ENCODE measurements around the gene SULT4A1. TPM values are rescaled to one million over a fixed set of nuclear protein-coding genes. Genes with fewer than 3 reads are reported as not detected.

SULT4A1 gene
- polyA plus RNA-seq, 4 donors = 1.9 to 3.4 (median 2.3) TPM

- DNase-seq (ENCODE audit: low read depth in 4 of 4, low spot score in 3 of 4) = no peak
Measured at GRCh38 chr22:43847376-43848289, 14.7 kb downstream of the SULT4A1 start.

GRCh38 chr22:43846966-43847365, 15.3 kb downstream of the SULT4A1 start:
- DNase-seq (ENCODE audit: low read depth in 4 of 4, low spot score in 3 of 4) = no peak

- no peak for DNase-seq (ENCODE audit: low read depth in 4 of 4, low spot score in 3 of 4)
Measured at GRCh38 chr22:43845981-43846380, 16.3 kb downstream of the SULT4A1 start.

- DNase-seq (ENCODE audit: low read depth in 4 of 4, low spot score in 3 of 4) = no peak
Measured at GRCh38 chr22:43844560-43845545, 17.5 kb downstream of the SULT4A1 start.

- no peak for DNase-seq (ENCODE audit: low read depth in 4 of 4, low spot score in 3 of 4)
Measured at GRCh38 chr22:43843783-43844530, 18.4 kb downstream of the SULT4A1 start.

- DNase-seq (ENCODE audit: low read depth in 4 of 4, low spot score in 3 of 4) = no peak
Measured at GRCh38 chr22:43841742-43842141, 20.6 kb downstream of the SULT4A1 start.

- no peak for DNase-seq (ENCODE audit: low read depth in 4 of 4, low spot score in 3 of 4)
Measured at GRCh38 chr22:43840851-43841250, 21.5 kb downstream of the SULT4A1 start.

- no peak for DNase-seq (ENCODE audit: low read depth in 4 of 4, low spot score in 3 of 4)
Measured at GRCh38 chr22:43840431-43840830, 21.9 kb downstream of the SULT4A1 start.

- no peak for DNase-seq (ENCODE audit: low read depth in 4 of 4, low spot score in 3 of 4)
Measured at GRCh38 chr22:43839781-43840180, 22.5 kb downstream of the SULT4A1 start.

GRCh38 chr22:43838571-43839307, 23.6 kb downstream of the SULT4A1 start:
- DNase-seq (ENCODE audit: low read depth in 4 of 4, low spot score in 3 of 4) = no peak

GRCh38 chr22:43838161-43838560, 24.2 kb downstream of the SULT4A1 start:
- no peak for DNase-seq (ENCODE audit: low read depth in 4 of 4, low spot score in 3 of 4)

- no peak for DNase-seq (ENCODE audit: low read depth in 4 of 4, low spot score in 3 of 4)
Measured at GRCh38 chr22:43837666-43838065, 24.6 kb downstream of the SULT4A1 start.

GRCh38 chr22:43835736-43836135, 26.6 kb downstream of the SULT4A1 start:
- no peak for DNase-seq (ENCODE audit: low read depth in 4 of 4, low spot score in 3 of 4)

GRCh38 chr22:43835166-43835565, 27.1 kb downstream of the SULT4A1 start:
- DNase-seq (ENCODE audit: low read depth in 4 of 4, low spot score in 3 of 4) = no peak

GRCh38 chr22:43833286-43834240, 28.8 kb downstream of the SULT4A1 start:
- no peak for DNase-seq (ENCODE audit: low read depth in 4 of 4, low spot score in 3 of 4)

- no peak for DNase-seq (ENCODE audit: low read depth in 4 of 4, low spot score in 3 of 4)
Measured at GRCh38 chr22:43832393-43833265, 29.7 kb downstream of the SULT4A1 start.

- no peak for DNase-seq (ENCODE audit: low read depth in 4 of 4, low spot score in 3 of 4)
Measured at GRCh38 chr22:43831561-43832392, 30.5 kb downstream of the SULT4A1 start.
